Hematopoietic multipotent progenitor cell treated with erythropoietin and hydrocortisone succinate and interleukin-3 and kit ligand, for 4 days (in vitro differentiated cells): ENCODE data around the gene TEX35.

Source experiments
- DNase-seq: peaks from one replicate; pipeline ENCODE4 v3.0.0-alpha.2; 2015

Gene TEX35

GRCh38 chr1:178527117-178527516, 14.2 kb downstream of the TEX35 start:
- no peak for DNase-seq

GRCh38 chr1:178528228-178528952, 15.5 kb downstream of the TEX35 start:
- DNase-seq: no peak

- DNase-seq: no peak
Observed at GRCh38 chr1:178528953-178529335, 16.0 kb downstream of the TEX35 start.

- DNase-seq: no peak
Observed at GRCh38 chr1:178529364-178530036, 16.6 kb downstream of the TEX35 start.

GRCh38 chr1:178530037-178530402, 17.1 kb downstream of the TEX35 start:
- DNase-seq: no peak

GRCh38 chr1:178530502-178530901, 17.6 kb downstream of the TEX35 start:
- no peak for DNase-seq

- DNase-seq: no peak
Observed at GRCh38 chr1:178531887-178532286, 19.0 kb downstream of the TEX35 start.

GRCh38 chr1:178532392-178532791, 19.5 kb downstream of the TEX35 start:
- peak; percentile 87 for DNase-seq

GRCh38 chr1:178533121-178533946, 20.4 kb downstream of the TEX35 start:
- peak; percentile 28 for DNase-seq

- DNase-seq: no peak
Observed at GRCh38 chr1:178534137-178534868, 21.4 kb downstream of the TEX35 start.

GRCh38 chr1:178536329-178536728, 23.4 kb downstream of the TEX35 start:
- no peak for DNase-seq

GRCh38 chr1:178536844-178537371, 24.0 kb downstream of the TEX35 start:
- no peak for DNase-seq

GRCh38 chr1:178537382-178538090, 24.6 kb downstream of the TEX35 start:
- no peak for DNase-seq

- no peak for DNase-seq
Observed at GRCh38 chr1:178538192-178538916, 25.4 kb downstream of the TEX35 start.

- no peak for DNase-seq
Observed at GRCh38 chr1:178539291-178539690, 26.4 kb downstream of the TEX35 start.

GRCh38 chr1:178540204-178540603, 27.3 kb downstream of the TEX35 start:
- peak; percentile 88 for DNase-seq

GRCh38 chr1:178540646-178541045, 27.7 kb downstream of the TEX35 start:
- peak; percentile 17 for DNase-seq

- no peak for DNase-seq
Observed at GRCh38 chr1:178541379-178541778, 28.5 kb downstream of the TEX35 start.

GRCh38 chr1:178541829-178542553, 29.1 kb downstream of the TEX35 start:
- DNase-seq: peak; percentile 75

GRCh38 chr1:178542554-178543289, 29.8 kb downstream of the TEX35 start:
- DNase-seq: peak; percentile 90
